GM23338 (cell line): Measurements from ENCODE around the gene SEMA4A. TPM values are rescaled to one million over a fixed set of nuclear protein-coding genes. Genes with fewer than 3 reads are reported as not detected.
A peak's percentile ranks its signal among the peaks of the same experiment; 100 is the strongest.
"Not testable (repeated sequence)": the region's sequence is repeated elsewhere in the genome, so short reads cannot be mapped to it uniquely, and the experiment has no call there.

Experiments used
- ATAC-seq: fragments of 200-7000 bp; cut with Tn5 transposase; 3 replicates; pipeline ENCODE4 v1.9.1; 2020
- DNase-seq: peaks from one replicate; pipeline ENCODE4 v3.0.0-alpha.2; 2015; ENCODE audit warnings: low spot score
- H2AFZ ChIP-seq: fragments of 200-600 bp; sonication (generic); 2 replicates; pipeline ENCODE4 v1.8.0; 2016; ENCODE audit warnings: antibody characterized with exemption, mild to moderate bottlenecking, moderate library complexity
- H3F3A ChIP-seq: fragments of 200-600 bp; sonication (generic); replicated peaks from 2 replicates; pipeline ENCODE4 v1.8.0; 2017; ENCODE audit warnings: antibody characterized with exemption, mixed run types, low read depth
- H3K27ac ChIP-seq: fragments of 200-600 bp; sonication (generic); 2 replicates; pipeline ENCODE4 v1.6.1; 2016; ENCODE audit warnings: low read depth
- H3K27me3 ChIP-seq: fragments of 200-600 bp; sonication (generic); 2 replicates; pipeline ENCODE4 v1.8.0; 2016; ENCODE audit warnings: mild to moderate bottlenecking, mixed run types, moderate library complexity; ENCODE audit not compliant: insufficient read depth
- H3K36me3 ChIP-seq: fragments of 200-600 bp; sonication (generic); 2 replicates; pipeline ENCODE4 v1.8.0; 2016; ENCODE audit warnings: mild to moderate bottlenecking; ENCODE audit not compliant: insufficient read depth
- H3K4me1 ChIP-seq: fragments of 200-600 bp; sonication (generic); 2 replicates; pipeline ENCODE4 v1.8.0; 2016; ENCODE audit warnings: mild to moderate bottlenecking, moderate library complexity; ENCODE audit not compliant: insufficient read depth
- H3K4me2 ChIP-seq: fragments of 200-600 bp; sonication (generic); 2 replicates; pipeline ENCODE4 v1.7.1; 2017; ENCODE audit warnings: mixed run types
- H3K4me3 ChIP-seq: fragments of 200-600 bp; sonication (generic); 2 replicates; pipeline ENCODE4 v1.6.1; 2016; ENCODE audit warnings: mixed run types
- H3K79me2 ChIP-seq: fragments of 200-600 bp; sonication (generic); replicated peaks from 2 replicates; pipeline ENCODE4 v1.8.0; 2017; ENCODE audit warnings: mild to moderate bottlenecking; ENCODE audit not compliant: insufficient read depth
- H3K9me2 ChIP-seq: fragments of 200-600 bp; sonication (generic); 2 replicates; pipeline ENCODE4 v1.8.0; 2017; ENCODE audit not compliant: insufficient read depth
- H4K20me1 ChIP-seq: fragments of 200-600 bp; sonication (generic); replicated peaks from 2 replicates; pipeline ENCODE4 v1.8.0; 2017; ENCODE audit warnings: mild to moderate bottlenecking; ENCODE audit not compliant: insufficient read depth
- H3K27ac Mint-ChIP-seq: 2 replicates; pipeline ENCODE4 v1.8.0; 2020; ENCODE audit warnings: inconsistent platforms, mild to moderate bottlenecking, moderate library complexity, mixed read lengths
- H3K27me3 Mint-ChIP-seq: 3 replicates; pipeline ENCODE4 v1.8.0; 2022; ENCODE audit warnings: low read depth, mild to moderate bottlenecking, moderate library complexity, mixed read lengths, inconsistent platforms; ENCODE audit not compliant: insufficient read depth, poor library complexity
- H3K36me3 Mint-ChIP-seq: 3 replicates; pipeline ENCODE4 v1.8.0; 2021; ENCODE audit warnings: low read depth, mild to moderate bottlenecking, inconsistent platforms, moderate library complexity, mixed read lengths
- H3K4me1 Mint-ChIP-seq: 3 replicates; pipeline ENCODE4 v1.8.0; 2020; ENCODE audit warnings: mild to moderate bottlenecking, inconsistent platforms, mixed read lengths
- H3K4me3 Mint-ChIP-seq: 3 replicates; pipeline ENCODE4 v1.8.0; 2021; ENCODE audit warnings: moderate library complexity, mild to moderate bottlenecking, inconsistent platforms, mixed read lengths
- H3K9me3 Mint-ChIP-seq: 3 replicates; pipeline ENCODE4 v1.8.0; 2020; ENCODE audit warnings: moderate library complexity, mild to moderate bottlenecking, inconsistent platforms, mixed read lengths
- CREB1 ChIP-seq: fragments of 250-450 bp; sonication (Bioruptor Pico); IDR thresholded peaks from 2 replicates; pipeline ENCODE4 v1.5.0; 2020; ENCODE audit warnings: low read depth, mild to moderate bottlenecking, moderate library complexity
- polyA plus RNA-seq: library from polyadenylated mRNA; unstranded; fragments of >200 nt; fragmentation: Nextera tagmentation; extraction: Ambion mirVana; gene quantifications from 2 replicates; pipeline ENCODE4 v1.2.1, GENCODE V29; 2016
- total RNA-seq: library from RNA; depleted of rRNA; stranded (reverse); fragments of >200 nt; shearing (Covaris generic); gene quantifications from 2 replicates; pipeline ENCODE4 v1.2.3, GENCODE V29; 2014

Gene SEMA4A
- total and polyA plus RNA-seq, 2 experiments from 2014 or later = 5.5 to 20.2 TPM

GRCh38 chr1:156182010-156182779 lies 28.8 kb downstream of the SEMA4A start:
- not testable (repeated sequence) for H3K27me3 Mint-ChIP-seq, DNase-seq, H4K20me1 ChIP-seq, H3K9me2 ChIP-seq, H3K36me3 Mint-ChIP-seq, H3K27me3 ChIP-seq, H2AFZ ChIP-seq, H3K36me3 ChIP-seq, H3K79me2 ChIP-seq
- Histone ChIP-seq H3K4me1 (peaks cover 45% of the 10 kb centered on the region), H3K4me3 (peak overlapping the region; percentile 22), H3K4me2 (peak overlapping the region; percentile 71), H3K27ac (peak overlapping the region; percentile 100), H3F3A (peaks cover 14% of the 10 kb centered on the region)
- TF ChIP-seq CREB1 (CRISPR knock-in tag) = 0 out of 2 replicates have a peak, but pooled peaks have one; percentile 8
- peak overlapping the region; percentile 34 for H3K4me3 Mint-ChIP-seq
- peaks cover 17% of the 10 kb centered on the region for H3K9me3 Mint-ChIP-seq
- peaks cover 34% of the 10 kb centered on the region for H3K4me1 Mint-ChIP-seq
- H3K27ac Mint-ChIP-seq = peak overlapping the region; percentile 96
- peak; percentile 46 for ATAC-seq

DNA sequence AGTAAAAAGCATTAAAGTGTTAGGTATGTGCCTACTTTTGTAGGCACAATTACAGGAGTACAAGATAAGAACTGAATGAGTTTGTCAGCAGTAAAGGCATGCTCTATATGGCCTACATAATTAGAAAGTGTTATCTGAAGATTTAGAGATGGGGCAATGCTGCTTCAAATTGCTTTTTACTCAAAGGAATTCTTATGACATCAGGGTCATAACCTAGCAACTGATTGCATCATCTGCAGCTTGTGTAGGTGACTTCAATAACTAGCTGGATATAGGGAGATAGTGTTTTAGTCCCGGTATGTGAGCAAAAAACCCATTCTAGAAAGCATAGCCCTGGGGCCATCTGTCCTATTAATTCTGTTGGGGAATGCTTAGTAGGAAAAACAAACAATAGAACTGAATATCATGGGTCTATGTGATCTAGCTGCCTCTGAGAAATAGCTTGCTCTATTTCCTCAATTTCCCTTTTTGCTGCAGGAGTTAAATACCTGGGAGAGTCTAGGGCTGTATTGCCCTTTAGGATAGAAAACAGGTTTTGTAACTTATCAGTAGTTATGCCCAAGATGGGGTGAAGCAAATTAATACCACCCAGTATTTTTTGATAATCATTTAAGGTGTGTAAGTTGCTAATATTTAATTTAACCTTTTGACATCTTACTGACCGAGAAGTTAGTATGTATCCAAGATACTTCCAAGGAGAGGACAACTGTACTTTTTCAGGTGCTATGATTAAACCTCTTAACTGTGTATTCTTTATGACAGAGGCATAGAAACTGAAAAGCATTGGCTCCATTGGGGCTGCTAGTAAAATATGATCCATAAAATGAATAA lies 33.2 kb downstream of the SEMA4A start:
- H3K9me3 Mint-ChIP-seq = peaks cover 36% of the 10 kb centered on the region
- H2AFZ ChIP-seq, H4K20me1 ChIP-seq, H3K27ac Mint-ChIP-seq, H3K27ac ChIP-seq, H3K4me2 ChIP-seq, H3K4me3 ChIP-seq, H3F3A ChIP-seq, H3K9me2 ChIP-seq, ATAC-seq, H3K36me3 ChIP-seq, H3K27me3 Mint-ChIP-seq, H3K4me3 Mint-ChIP-seq, H3K79me2 ChIP-seq, H3K27me3 ChIP-seq, DNase-seq: not testable (repeated sequence)
- peaks cover 14% of the 10 kb centered on the region; the same call in 2 of the 3 replicates for H3K36me3 Mint-ChIP-seq
- peaks cover 12% of the 10 kb centered on the region for H3K4me1 Mint-ChIP-seq
- peaks cover 20% of the 10 kb centered on the region for H3K4me1 ChIP-seq

DNA sequence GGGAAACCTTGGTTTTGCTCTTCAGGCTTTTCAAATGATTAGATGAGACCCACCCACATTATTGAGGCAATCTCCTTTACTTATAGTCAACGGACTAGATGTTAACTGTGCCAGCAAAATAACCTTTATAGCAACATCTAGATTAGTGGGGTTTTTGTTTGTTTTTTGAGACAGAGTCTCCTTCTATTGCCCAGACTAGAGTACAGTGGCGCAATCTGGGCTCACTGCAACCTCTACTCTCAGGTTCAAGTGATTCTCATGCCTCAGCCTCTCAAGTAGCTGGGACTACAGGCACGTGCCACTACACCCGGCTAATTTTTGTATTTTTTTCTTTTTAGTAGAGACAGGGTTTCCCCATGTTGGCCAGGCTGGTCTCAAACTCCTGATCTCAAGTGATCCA lies 36.9 kb downstream of the SEMA4A start:
- Mint-ChIP-seq H3K27me3 (peaks cover 18% of the 10 kb centered on the region), H3K4me1 (peaks cover 18% of the 10 kb centered on the region), H3K36me3 (peaks cover 14% of the 10 kb centered on the region; the same call in 2 of the 3 replicates), H3K9me3 (peaks cover 36% of the 10 kb centered on the region)
- H4K20me1 ChIP-seq, H3K9me2 ChIP-seq, ATAC-seq, DNase-seq, H2AFZ ChIP-seq, H3K27me3 ChIP-seq, H3K4me2 ChIP-seq, H3K4me3 Mint-ChIP-seq, H3K27ac ChIP-seq, H3K27ac Mint-ChIP-seq, H3K4me3 ChIP-seq, H3K36me3 ChIP-seq, H3F3A ChIP-seq: not testable (repeated sequence)
- Histone ChIP-seq H3K79me2 (peaks cover 12% of the 10 kb centered on the region), H3K4me1 (peaks cover 13% of the 10 kb centered on the region)
